Kidney epithelial cell (primary cell): ENCODE measurements around the gene CACTIN. TPM values are rescaled to one million over a fixed set of nuclear protein-coding genes. Genes with fewer than 3 reads are reported as not detected.
"Not testable (repeated sequence)": the region's sequence is repeated elsewhere in the genome, so short reads cannot be mapped to it uniquely, and the experiment has no call there.

Experiments used
- DNase-seq: peaks from one replicate; pipeline ENCODE4 v3.0.0-alpha.2; 2010; ENCODE audit warnings: low read depth
- H3K27me3 ChIP-seq: 2 replicates; pipeline ENCODE4 v1.6.0; 2011; ENCODE audit warnings: low read length; ENCODE audit not compliant: control insufficient read depth, insufficient read depth
- H3K36me3 ChIP-seq: 2 replicates; pipeline ENCODE4 v1.5.1; 2011; ENCODE audit warnings: low read length; ENCODE audit not compliant: control insufficient read depth, insufficient read depth
- H3K4me3 ChIP-seq: 2 replicates; pipeline ENCODE4 v1.5.1; 2011; ENCODE audit warnings: low read depth, mild to moderate bottlenecking, control low read depth, low read length
- total RNA-seq: library from RNA; depleted of rRNA; stranded (reverse); fragments of >200 nt; gene quantifications from 2 replicates; pipeline ENCODE4 v1.2.3, GENCODE V29; 2015
- TF ChIP-seq, protein P1 (sequence below): IDR thresholded peaks from 2 replicates; pipeline ENCODE4 v1.5.1; 2011; ENCODE audit warnings: mild to moderate bottlenecking, moderate library complexity, low read length, control low read depth, inconsistent platforms; ENCODE audit not compliant: insufficient read depth, poor library complexity, severe bottlenecking

The CACTIN gene
- total RNA-seq, 1 donor from 2014 or later, result 46.6 TPM

DNA sequence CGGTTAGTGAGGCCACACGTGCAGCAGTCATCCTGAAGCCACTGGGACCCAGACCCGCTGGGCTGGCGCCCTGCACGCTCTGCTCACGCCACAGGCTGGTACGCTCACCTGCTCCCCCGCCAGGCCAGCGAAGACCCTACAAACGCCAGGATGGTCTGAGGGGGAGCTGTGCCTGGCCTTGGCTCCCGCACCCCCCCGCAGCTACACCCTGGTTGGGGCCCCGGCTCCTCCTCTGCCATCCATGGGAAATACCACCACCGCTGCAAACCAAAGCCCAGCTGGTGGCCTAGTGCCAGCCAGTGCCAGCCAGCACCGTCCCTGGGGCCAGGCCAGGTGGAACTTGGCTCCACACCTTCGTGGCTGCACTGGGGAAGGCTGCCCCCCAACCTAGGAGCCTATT lies 23.3 kb upstream of the CACTIN start:
- Histone ChIP-seq H3K27me3 (peaks cover 10% of the 10 kb centered on the region), H3K4me3 (no peak overlapping the region), H3K36me3 (no peaks in the 10 kb centered on the region)
- no peak for DNase-seq
- TF ChIP-seq, protein P1, sequence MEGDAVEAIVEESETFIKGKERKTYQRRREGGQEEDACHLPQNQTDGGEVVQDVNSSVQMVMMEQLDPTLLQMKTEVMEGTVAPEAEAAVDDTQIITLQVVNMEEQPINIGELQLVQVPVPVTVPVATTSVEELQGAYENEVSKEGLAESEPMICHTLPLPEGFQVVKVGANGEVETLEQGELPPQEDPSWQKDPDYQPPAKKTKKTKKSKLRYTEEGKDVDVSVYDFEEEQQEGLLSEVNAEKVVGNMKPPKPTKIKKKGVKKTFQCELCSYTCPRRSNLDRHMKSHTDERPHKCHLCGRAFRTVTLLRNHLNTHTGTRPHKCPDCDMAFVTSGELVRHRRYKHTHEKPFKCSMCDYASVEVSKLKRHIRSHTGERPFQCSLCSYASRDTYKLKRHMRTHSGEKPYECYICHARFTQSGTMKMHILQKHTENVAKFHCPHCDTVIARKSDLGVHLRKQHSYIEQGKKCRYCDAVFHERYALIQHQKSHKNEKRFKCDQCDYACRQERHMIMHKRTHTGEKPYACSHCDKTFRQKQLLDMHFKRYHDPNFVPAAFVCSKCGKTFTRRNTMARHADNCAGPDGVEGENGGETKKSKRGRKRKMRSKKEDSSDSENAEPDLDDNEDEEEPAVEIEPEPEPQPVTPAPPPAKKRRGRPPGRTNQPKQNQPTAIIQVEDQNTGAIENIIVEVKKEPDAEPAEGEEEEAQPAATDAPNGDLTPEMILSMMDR, result peak; percentile 4

DNA sequence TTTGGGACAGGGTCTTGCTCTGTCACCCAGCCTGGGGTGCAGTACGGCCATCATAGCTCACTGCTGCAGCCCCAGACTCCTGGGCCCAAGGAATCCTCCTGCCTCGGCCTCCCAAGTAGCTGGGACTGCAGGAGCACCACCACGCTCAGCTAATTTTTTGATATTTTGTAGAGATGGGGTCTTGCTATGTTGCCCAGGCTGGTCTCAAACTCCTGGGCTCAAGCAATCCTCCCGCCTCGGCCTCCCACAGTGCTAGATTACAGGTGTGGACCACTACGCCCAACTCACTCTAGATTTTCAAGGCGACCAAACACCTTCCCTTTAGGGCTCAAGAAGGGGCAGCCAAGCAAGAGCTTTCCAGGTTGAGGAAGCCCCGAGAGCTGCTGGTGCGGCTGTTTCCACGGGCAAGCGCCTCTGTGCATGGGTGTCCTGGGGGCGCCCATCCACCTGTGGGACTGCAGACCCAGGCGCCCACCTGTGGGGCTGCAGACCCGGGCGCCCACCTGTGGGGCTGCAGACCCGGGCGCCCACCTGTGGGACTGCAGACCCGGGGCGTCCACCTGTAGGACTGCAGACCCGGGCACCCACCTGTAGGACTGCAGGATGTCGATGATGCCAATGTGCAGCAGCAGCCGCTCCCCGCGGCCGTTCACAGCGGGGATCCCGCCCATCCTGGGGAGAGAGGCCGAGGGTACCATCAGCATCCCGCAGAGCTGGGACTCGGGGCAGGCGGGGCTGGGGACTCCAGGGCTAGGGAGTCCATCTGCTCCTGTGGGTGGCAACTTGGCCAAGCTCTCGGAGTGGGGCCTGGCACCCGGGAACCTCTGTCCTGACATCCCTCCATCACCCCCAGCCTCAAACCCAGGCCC lies 21.7 kb upstream of the CACTIN start:
- Histone ChIP-seq H3K4me3 (no peak overlapping the region), H3K36me3 (no peaks in the 10 kb centered on the region), H3K27me3 (peaks cover 10% of the 10 kb centered on the region)
- TF ChIP-seq, protein P1, result no peak
- DNase-seq, result no peak

DNA sequence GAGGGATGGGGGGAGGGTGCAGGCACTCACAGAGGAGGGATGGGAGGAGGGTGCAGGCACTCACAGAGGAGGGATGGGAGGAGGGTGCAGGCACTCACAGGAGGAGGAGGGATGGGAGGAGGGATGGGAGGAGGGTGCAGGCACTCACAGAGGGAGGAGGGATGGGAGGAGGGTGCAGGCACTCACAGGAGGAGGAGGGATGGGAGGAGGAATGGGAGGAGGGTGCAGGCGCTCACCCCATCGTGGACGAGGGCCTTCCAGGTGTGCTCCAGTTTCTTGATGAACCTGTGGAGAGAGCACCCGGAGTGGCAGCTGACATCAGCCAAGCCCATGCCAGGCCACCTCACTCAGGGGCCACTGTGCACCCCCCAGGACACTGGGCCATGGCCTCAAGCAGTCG lies 20.5 kb upstream of the CACTIN start:
- not testable (repeated sequence) for H3K4me3 ChIP-seq, H3K27me3 ChIP-seq, H3K36me3 ChIP-seq, DNase-seq

DNA sequence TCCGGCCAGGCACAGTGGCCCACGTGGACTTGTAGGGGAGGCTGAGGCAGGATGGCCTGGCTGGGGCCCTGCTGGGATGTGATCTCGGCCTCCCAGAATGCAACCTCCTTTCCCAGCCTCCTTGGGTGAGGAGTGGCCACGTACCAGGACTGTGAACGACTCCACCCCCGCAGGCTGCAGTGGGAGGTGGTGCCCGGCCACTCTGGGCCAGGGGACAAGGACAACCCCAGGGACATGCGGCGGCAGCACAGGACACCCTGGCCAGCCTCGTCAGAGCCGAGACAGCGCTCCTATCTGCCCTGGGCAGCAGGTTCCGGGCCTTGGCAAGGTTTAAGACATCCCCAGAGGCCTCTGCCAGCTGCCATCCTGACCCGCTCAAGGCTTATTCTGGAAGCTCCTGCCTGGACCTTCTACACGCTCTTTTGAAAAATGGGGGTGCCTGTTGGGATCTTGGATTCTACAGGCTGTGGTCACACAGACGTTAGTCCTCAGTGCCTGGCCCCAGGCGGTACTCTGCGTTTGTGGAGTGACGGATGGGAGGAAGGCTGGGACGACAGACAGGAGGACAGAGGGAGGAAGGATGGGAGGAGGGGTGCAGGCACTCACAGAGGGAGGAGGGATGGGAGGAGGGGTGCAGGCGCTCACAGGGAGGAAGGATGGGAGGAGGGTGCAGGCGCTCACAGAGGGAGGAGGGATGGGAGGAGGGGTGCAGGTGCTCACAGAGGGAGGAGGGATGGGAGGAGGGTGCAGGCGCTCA lies 19.9 kb upstream of the CACTIN start:
- Histone ChIP-seq H3K4me3 (no peak overlapping the region), H3K27me3 (peaks cover 10% of the 10 kb centered on the region), H3K36me3 (peaks cover 1% of the 10 kb centered on the region)
- DNase-seq, result no peak
- TF ChIP-seq, protein P1, result no peak

DNA sequence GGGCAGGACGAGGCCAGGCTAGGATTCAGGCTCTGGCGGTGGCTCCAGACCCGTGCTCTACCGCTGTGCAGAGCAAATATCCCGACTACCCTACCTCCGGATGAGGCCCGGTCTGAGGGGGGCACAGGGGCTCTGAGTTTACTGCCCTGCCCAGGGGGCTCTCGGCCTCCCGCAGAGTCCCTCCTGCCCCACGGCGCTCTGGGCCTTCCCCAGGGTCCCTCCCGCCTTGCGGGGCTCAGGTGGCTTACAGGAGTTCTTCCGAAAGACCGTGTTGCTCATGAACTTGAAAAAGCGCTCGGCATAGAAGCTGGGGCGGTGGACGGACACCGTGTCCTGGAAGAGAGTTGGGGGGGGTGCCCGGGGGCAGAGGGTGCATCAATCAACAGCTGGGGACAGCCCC lies 19.1 kb upstream of the CACTIN start:
- TF ChIP-seq, protein P1, result no peak
- Histone ChIP-seq H3K4me3 (no peak overlapping the region), H3K27me3 (peaks cover 10% of the 10 kb centered on the region), H3K36me3 (peaks cover 1% of the 10 kb centered on the region)
- DNase-seq, result no peak

DNA sequence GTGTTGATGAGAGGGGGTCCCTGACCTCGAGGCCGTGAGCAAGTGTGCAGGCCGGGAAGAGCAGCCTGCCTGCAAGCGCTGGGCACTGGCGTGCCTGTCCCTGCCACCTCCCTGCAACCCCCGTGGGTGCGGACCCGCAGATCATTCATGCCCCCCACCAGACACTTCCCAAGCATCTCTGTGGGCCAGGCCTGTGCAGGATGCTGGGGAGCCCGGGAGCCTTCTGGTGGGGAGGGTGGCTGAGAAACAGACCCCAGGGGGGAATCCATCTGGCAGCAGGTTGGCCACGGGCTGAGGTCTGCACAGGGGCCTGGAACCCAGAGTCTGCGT lies 18.4 kb upstream of the CACTIN start:
- Histone ChIP-seq H3K4me3 (no peak overlapping the region), H3K27me3 (peaks cover 4% of the 10 kb centered on the region), H3K36me3 (peaks cover 1% of the 10 kb centered on the region)
- TF ChIP-seq, protein P1, result no peak
- DNase-seq, result no peak
